C4-2B (cell line): ENCODE data around the gene MLEC.

Source experiments
- CTCF ChIP-seq: fragments of 450-650 bp; conservative IDR thresholded peaks from 2 replicates; pipeline ENCODE4 v1.5.1; 2017; ENCODE audit warnings: mild to moderate bottlenecking
- ZFX ChIP-seq: fragments of 450-650 bp; IDR thresholded peaks from 2 replicates; pipeline ENCODE4 v1.6.1; 2017

- TF ChIP-seq CTCF (no peak), ZFX (no peak)
Observed at GRCh38 chr12:120720987-120721801, 34.2 kb downstream of the MLEC start.
